ENCODE measurements around the gene UBE2H.

Gene UBE2H

DNA sequence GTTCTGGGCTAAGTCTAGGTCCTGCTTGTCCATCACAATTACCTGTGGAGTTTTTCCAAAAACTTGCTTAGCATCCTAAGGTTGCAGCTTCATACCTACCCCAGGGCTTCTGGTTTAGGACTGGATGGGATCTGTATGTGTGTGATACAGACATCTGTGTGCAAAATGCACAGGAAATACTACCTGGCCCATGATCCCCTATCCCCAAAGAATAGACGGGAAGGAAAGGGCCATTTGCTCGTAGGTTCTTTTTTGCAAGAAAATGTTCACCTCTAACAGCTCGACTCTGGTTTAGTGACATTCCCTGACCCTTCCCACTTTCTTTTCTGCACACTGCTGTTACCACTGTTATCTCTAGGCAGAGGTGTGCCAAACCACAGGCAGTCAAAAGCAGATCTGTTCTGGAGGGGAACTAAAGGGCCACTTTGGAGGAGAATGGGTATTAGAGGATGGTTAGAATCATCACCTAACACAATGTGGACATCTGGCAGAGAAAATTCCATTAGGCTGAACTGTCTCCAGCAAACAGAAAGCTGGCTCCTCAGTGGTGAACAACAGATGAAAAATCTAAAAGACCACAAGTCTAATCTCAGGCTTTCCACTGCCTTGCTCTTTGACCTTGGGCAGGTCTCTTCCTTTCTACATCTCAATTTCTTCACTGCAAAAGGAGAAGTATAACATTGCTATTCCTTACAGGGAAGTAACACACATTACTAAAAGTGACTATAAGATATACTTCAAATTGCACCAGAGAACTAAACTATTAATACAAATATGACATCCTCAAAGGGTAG lies 107.4 kb downstream of the UBE2H start:
- in situ Hi-C loops (cut with MboI; ENCODE audit: low pct_unique_long_range_greater_than_20kb, low sequenced_read_pairs, unreplicated experiment): loop anchor here (10.0 kb wide), 1 partner anchor 169 kb away; no protein-coding TSS in a partner anchor
- TF ChIP-seq CTCF (IDR thresholded peaks at IDR 0.05; ENCODE audit: extremely low read depth, insufficient read depth, missing control alignments): no peak
- DNase-seq (ENCODE audit: low spot score): no peak

DNA sequence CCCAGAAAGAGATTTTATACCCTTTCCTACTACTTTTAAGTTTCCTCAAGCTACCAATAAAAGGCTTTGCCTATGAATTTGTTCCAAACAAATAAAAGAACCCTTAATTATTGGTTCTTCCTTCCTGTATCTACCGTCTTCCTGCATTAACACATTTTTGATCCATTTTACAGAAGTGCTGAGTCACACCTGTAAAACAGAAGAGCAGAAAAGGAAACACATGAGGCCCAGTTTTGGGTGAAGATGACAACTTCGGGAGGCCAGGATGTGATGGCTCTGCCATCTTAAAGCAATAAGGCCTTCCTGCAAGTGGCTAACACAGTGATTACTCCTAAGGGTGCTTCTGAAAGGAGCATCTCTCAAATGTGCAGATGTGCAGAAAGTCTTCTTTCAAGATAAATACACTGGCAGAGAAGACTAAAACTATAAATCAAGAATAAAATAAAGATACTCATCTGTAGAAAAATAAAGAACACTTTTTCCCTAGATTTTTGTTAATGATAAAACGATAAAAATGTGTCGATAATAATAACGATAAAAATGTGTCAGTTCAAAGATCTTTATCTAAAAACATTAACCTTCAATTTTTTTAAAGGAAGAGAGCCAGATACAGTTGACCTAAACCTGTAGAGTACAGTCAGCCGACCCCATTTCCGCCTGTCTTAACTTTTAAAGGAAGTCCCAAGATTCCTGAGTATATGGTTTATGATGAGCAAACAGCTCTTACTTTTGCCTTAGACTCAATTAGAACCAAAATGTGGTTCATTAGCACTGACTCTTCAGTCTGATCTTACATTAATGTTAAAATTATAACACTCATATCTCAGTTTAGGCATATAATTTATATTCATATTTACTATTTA lies 108.6 kb downstream of the UBE2H start:
- in situ Hi-C loops (cut with MboI; ENCODE audit: low pct_unique_long_range_greater_than_20kb, low sequenced_read_pairs, unreplicated experiment): loop anchor here (10.0 kb wide), 1 partner anchor 171 kb away; no protein-coding TSS in a partner anchor
- DNase-seq (ENCODE audit: low spot score): no peak
- no peak for TF ChIP-seq CTCF (IDR thresholded peaks at IDR 0.05; ENCODE audit: extremely low read depth, insufficient read depth, missing control alignments)

GRCh38 chr7:129843365-129843898 lies 109.3 kb downstream of the UBE2H start:
- in situ Hi-C loops (cut with MboI; ENCODE audit: low pct_unique_long_range_greater_than_20kb, low sequenced_read_pairs, unreplicated experiment): loop anchor here (10.0 kb wide), 1 partner anchor 171 kb away; no protein-coding TSS in a partner anchor
- DNase-seq (ENCODE audit: low spot score): no peak
- no peak for TF ChIP-seq CTCF (IDR thresholded peaks at IDR 0.05; ENCODE audit: extremely low read depth, insufficient read depth, missing control alignments)

- in situ Hi-C loops (cut with MboI; ENCODE audit: low pct_unique_long_range_greater_than_20kb, low sequenced_read_pairs, unreplicated experiment): loop anchor here (10.0 kb wide), 1 partner anchor 173 kb away; no protein-coding TSS in a partner anchor
- TF ChIP-seq CTCF (IDR thresholded peaks at IDR 0.05; ENCODE audit: extremely low read depth, insufficient read depth, missing control alignments): no peak
- no peak for DNase-seq (ENCODE audit: low spot score)
These were observed 111.3 kb downstream of the UBE2H start for GRCh38 chr7:129841465-129841864.

DNA sequence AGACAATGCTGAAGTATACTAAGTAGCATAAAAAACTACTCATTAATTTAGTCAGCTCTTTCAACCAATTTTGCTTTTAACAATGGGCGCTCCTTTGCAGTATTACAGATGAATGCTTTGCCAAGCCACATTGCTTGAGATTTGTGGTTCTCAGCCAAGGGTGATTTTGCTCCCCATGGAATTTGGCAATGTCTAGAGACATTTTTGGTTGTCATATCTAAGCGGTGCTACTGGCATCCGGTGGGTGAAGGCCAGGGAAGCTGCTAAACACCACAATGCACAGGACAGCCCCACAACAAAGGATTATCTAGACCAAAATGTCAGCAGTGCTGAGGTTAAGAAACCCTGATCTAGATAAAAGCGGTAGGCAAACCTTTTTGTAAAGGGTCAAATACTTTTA lies 112.0 kb downstream of the UBE2H start:
- no peak for TF ChIP-seq CTCF (IDR thresholded peaks at IDR 0.05; ENCODE audit: extremely low read depth, insufficient read depth, missing control alignments)
- in situ Hi-C loops (cut with MboI; ENCODE audit: low pct_unique_long_range_greater_than_20kb, low sequenced_read_pairs, unreplicated experiment): loop anchor here (10.0 kb wide), 1 partner anchor 174 kb away; no protein-coding TSS in a partner anchor
- DNase-seq (ENCODE audit: low spot score): no peak

DNA sequence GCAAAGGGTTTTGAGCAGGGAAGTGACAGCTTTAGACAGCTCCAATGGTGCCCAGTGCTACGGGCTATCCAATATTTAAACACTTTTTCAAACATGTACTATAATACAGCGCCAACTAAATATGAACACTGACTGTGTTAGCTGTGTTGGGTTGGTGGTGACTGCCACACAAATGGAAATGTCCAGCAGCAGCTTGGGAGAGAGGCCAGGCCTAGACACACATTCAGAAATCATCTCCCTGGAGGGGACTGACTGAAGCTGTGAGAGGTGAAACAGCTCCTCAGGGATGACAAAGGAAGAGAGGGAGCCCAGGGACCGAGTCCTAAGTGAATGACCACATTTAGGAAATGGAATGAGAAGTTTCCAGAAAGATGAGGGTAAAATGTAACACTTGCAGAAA lies 115.8 kb downstream of the UBE2H start:
- TF ChIP-seq CTCF (IDR thresholded peaks at IDR 0.05; ENCODE audit: extremely low read depth, insufficient read depth, missing control alignments): no peak
- in situ Hi-C loops (cut with MboI; ENCODE audit: low pct_unique_long_range_greater_than_20kb, low sequenced_read_pairs, unreplicated experiment): no loop called here
- DNase-seq (ENCODE audit: low spot score): no peak
